ENCODE results near the gene TBCE. TPM values are rescaled to one million over a fixed set of nuclear protein-coding genes. Genes with fewer than 3 reads are reported as not detected.
A peak's percentile ranks its signal among the peaks of the same experiment; 100 is the strongest.

The TBCE gene
- polyA plus RNA-seq, 1 experiment: 16.0 TPM

GRCh38 chr1:235434001-235434400 is 66.8 kb downstream of the TBCE start:
- H3K4me3 ChIP-seq (ENCODE audit: low read depth, low read length): no peak overlapping the region
- no peaks in the 10 kb centered on the region for H3K27me3 ChIP-seq (ENCODE audit: control insufficient read depth, insufficient read depth, low read length)
- no peak for DNase-seq (ENCODE audit: low read depth)
- POLR2A ChIA-PET: no interaction called here
- TF ChIP-seq, protein P1, sequence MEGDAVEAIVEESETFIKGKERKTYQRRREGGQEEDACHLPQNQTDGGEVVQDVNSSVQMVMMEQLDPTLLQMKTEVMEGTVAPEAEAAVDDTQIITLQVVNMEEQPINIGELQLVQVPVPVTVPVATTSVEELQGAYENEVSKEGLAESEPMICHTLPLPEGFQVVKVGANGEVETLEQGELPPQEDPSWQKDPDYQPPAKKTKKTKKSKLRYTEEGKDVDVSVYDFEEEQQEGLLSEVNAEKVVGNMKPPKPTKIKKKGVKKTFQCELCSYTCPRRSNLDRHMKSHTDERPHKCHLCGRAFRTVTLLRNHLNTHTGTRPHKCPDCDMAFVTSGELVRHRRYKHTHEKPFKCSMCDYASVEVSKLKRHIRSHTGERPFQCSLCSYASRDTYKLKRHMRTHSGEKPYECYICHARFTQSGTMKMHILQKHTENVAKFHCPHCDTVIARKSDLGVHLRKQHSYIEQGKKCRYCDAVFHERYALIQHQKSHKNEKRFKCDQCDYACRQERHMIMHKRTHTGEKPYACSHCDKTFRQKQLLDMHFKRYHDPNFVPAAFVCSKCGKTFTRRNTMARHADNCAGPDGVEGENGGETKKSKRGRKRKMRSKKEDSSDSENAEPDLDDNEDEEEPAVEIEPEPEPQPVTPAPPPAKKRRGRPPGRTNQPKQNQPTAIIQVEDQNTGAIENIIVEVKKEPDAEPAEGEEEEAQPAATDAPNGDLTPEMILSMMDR (IDR thresholded peaks at IDR 0.05; ENCODE audit: insufficient read depth, low read depth, low read length): no peak
- CTCF ChIA-PET: interaction anchor here (0.6 kb wide), 1 partner anchor 70 kb away, joined by 4 read pairs; the partner anchor contains the start of gene B3GALNT2
- peaks cover 8% of the 10 kb centered on the region for H3K36me3 ChIP-seq (ENCODE audit: control insufficient read depth, insufficient read depth, low read length)

DNA sequence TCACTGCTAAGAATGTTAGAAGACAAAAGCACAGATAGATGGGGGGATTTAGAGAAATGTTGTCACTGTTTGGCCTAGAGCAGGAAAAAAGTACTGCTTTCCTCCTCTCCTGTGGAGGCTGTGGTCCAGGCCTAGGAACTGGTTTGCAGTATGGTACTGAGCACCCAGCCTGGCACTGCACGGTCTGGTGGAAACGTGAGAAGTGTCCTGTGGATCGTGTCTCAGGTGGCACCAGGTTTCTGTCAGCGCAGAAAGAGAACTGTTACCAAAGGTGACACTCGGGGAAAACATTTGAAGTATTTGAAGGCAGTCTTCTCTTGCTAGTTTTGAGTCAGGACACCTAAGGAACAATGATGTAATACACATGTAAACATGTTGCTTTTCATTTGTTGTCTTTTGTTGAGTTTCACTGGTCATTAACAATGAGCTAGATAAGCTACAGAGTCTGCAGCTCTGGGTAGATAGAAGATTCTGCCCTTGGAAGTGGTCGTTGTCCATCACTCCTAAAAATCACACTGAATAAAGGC is 74.0 kb downstream of the TBCE start:
- POLR2A ChIA-PET: no interaction called here
- peaks cover 8% of the 10 kb centered on the region for H3K36me3 ChIP-seq (ENCODE audit: control insufficient read depth, insufficient read depth, low read length)

DNA sequence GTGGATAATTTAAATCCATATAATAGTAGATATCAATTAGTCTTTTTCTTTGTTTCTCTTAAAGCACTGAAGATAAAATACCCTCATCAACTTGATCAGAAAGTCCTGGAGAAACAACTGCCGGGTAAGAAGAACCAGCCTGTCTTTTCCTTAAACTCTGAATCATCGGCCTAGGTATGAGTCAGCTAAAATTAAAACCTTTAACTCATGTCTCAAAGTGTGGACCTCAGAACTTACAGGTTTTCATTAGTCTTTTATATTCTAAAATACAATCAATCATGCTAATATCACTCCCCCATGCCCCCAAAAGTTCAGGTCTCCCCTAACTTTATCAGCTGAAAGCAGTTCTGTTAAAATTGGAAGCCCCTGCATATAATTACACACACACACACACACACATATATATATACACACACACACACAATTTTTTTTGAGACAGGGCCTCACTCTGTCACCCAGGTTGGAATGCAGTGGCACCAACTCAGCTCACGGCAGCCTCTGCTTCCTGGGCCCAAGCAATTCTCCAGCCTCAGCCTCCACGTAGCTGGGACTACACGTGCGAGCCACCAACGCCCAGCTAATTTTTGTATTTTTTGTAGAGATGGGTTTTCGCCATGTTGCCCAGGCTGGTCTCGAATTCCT is 75.7 kb downstream of the TBCE start:
- ChIA-PET POLR2A (no interaction called here), CTCF (interaction anchor here (0.6 to 1.7 kb wide), 4 partner anchors 28 to 839 kb away, joined by 3 read pairs; no protein-coding TSS in a partner anchor)
- DNase-seq (ENCODE audit: low read depth): peak; percentile 35
- peaks cover 7% of the 10 kb centered on the region for H3K36me3 ChIP-seq (ENCODE audit: control insufficient read depth, insufficient read depth, low read length)
- no peaks in the 10 kb centered on the region for H3K27me3 ChIP-seq (ENCODE audit: control insufficient read depth, insufficient read depth, low read length)
- TF ChIP-seq, protein P1 (IDR thresholded peaks at IDR 0.05; ENCODE audit: insufficient read depth, low read depth, low read length): no peak
- no peak overlapping the region for H3K4me3 ChIP-seq (ENCODE audit: low read depth, low read length)

More for the DNA sequence above, 74.0 kb downstream of the TBCE start:
- Histone ChIP-seq H3K27me3 (ENCODE audit: control insufficient read depth, insufficient read depth, low read length) (no peaks in the 10 kb centered on the region), H3K4me3 (ENCODE audit: low read depth, low read length) (no peak overlapping the region)
- TF ChIP-seq, protein P1 (IDR thresholded peaks at IDR 0.05; ENCODE audit: insufficient read depth, low read depth, low read length): no peak
- CTCF ChIA-PET: no interaction called here
- no peak for DNase-seq (ENCODE audit: low read depth)

- TF ChIP-seq, protein P1 (IDR thresholded peaks at IDR 0.05; ENCODE audit: insufficient read depth, low read depth, low read length): no peak
- POLR2A ChIA-PET: no interaction called here
- no peak for DNase-seq (ENCODE audit: low read depth)
- Histone ChIP-seq H3K27me3 (ENCODE audit: control insufficient read depth, insufficient read depth, low read length) (no peaks in the 10 kb centered on the region), H3K4me3 (ENCODE audit: low read depth, low read length) (no peak overlapping the region), H3K36me3 (ENCODE audit: control insufficient read depth, insufficient read depth, low read length) (peaks cover 8% of the 10 kb centered on the region)
- CTCF ChIA-PET: interaction anchor here (0.6 to 1.4 kb wide), 2 partner anchors 10 to 962 kb away, joined by 3 to 4 read pairs; no protein-coding TSS in a partner anchor
These were observed 81.4 kb downstream of the TBCE start for GRCh38 chr1:235448616-235449015.

DNA sequence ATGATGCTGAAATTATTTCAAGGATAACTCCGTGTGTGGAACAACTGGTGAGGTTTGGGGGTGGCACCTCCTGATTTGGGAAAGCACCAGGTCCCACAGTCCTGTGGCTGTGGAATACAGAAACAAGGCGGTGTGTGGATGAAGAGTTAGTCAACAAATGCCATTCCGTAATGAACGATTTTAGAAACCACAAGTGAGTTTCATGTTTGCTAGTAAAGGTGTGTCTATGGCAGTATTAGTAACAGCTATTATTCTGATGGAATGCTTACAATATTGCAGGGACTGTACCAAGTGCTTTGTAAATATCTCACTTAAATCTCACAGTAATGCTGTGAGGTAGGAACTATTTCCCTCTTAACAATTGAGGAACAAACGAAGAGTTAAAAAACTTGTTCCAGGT is 83.2 kb downstream of the TBCE start:
- no peak overlapping the region for H3K4me3 ChIP-seq (ENCODE audit: low read depth, low read length)
- H3K36me3 ChIP-seq (ENCODE audit: control insufficient read depth, insufficient read depth, low read length): peaks cover 11% of the 10 kb centered on the region
- CTCF ChIA-PET: no interaction called here
- no peaks in the 10 kb centered on the region for H3K27me3 ChIP-seq (ENCODE audit: control insufficient read depth, insufficient read depth, low read length)
- DNase-seq (ENCODE audit: low read depth): no peak
- TF ChIP-seq, protein P1 (IDR thresholded peaks at IDR 0.05; ENCODE audit: insufficient read depth, low read depth, low read length): no peak
- POLR2A ChIA-PET: interaction anchor here (0.6 kb wide), 1 partner anchor 173 kb away, joined by 6 read pairs; no protein-coding TSS in a partner anchor

Measured in BJ (cell line).